Sigmoid colon (tissue), 3 donors: ENCODE data around the gene DIPK1A.

Experiments
- POLR2A ChIP-seq, 2 donors: fragments of 450-650 bp; IDR thresholded peaks; one replicate each; pipeline ENCODE4 v1.6.1; 2016; ENCODE audit warnings: antibody characterized with exemption in 2 of 2, mild to moderate bottlenecking in 2 of 2, moderate library complexity in 2 of 2
- TF ChIP-seq, protein P1 (sequence below), 4 experiments: fragments of 450-650 bp in 3 of 4; fragments of 200-600 bp in 1 of 4; IDR thresholded peaks; one replicate each; pipeline ENCODE4 v1.5.1; 2016 to 2019; ENCODE audit warnings: antibody characterized with exemption in 4 of 4, mild to moderate bottlenecking in 3 of 4, moderate library complexity in 2 of 4

DNA sequence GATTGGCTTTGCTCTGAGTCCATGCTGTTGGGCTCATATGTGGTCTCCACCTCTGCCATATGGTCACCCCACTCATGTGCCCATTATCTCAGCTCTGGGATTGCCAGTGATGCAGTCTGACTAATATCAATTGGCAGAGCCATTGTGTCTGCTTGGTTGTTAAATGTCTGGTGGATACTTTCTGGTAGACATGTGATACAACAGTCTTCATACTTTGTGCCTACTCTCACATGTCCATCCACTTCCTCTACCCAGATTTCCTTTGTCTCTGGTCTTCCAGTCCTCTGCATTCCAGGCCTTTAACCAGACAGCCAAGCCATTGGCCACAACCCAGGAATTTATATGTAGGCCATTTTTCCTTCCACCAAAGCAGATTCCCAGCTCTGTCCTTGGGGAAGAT, 30.8 kb upstream of the DIPK1A start:
- TF ChIP-seq, protein P1, sequence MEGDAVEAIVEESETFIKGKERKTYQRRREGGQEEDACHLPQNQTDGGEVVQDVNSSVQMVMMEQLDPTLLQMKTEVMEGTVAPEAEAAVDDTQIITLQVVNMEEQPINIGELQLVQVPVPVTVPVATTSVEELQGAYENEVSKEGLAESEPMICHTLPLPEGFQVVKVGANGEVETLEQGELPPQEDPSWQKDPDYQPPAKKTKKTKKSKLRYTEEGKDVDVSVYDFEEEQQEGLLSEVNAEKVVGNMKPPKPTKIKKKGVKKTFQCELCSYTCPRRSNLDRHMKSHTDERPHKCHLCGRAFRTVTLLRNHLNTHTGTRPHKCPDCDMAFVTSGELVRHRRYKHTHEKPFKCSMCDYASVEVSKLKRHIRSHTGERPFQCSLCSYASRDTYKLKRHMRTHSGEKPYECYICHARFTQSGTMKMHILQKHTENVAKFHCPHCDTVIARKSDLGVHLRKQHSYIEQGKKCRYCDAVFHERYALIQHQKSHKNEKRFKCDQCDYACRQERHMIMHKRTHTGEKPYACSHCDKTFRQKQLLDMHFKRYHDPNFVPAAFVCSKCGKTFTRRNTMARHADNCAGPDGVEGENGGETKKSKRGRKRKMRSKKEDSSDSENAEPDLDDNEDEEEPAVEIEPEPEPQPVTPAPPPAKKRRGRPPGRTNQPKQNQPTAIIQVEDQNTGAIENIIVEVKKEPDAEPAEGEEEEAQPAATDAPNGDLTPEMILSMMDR (IDR thresholded peaks at IDR 0.05): no peak
- TF ChIP-seq POLR2A (IDR thresholded peaks at IDR 0.05): no peak
